Activated naive CD8-positive, alpha-beta T cell treated with anti-CD3 and anti-CD28 coated beads, Interleukin-2, amount 10 ng/mL, durations not matched to agents 7 days and 5 days (primary cell): ENCODE measurements around the gene SRGAP2. TPM values are rescaled to one million over a fixed set of nuclear protein-coding genes. Genes with fewer than 3 reads are reported as not detected.
"Not testable (repeated sequence)": the region's sequence is repeated elsewhere in the genome, so short reads cannot be mapped to it uniquely, and the experiment has no call there.

Source experiments
- ATAC-seq: fragments of 150-1000 bp; cut with Tn5 transposase; one replicate; pipeline ENCODE4 v1.10.0; 2021; ENCODE audit warnings: low read depth, moderate library complexity
- POLR2A ChIA-PET: fragments of 350-600 bp; sonication (Branson Sonifier 250); formaldehyde crosslinking; loops from one replicate; lab custom pipeline; 2021; ENCODE audit warnings: antibody characterized with exemption; lab: Charles Lee
- DNase-seq: peaks from one replicate; pipeline ENCODE4 v3.0.0; 2021
- H3K27ac Mint-ChIP-seq: one replicate; pipeline ENCODE4 v1.8.0; 2022; ENCODE audit warnings: mild to moderate bottlenecking, mixed read lengths
- H3K27me3 Mint-ChIP-seq: one replicate; pipeline ENCODE4 v1.8.0; 2022; ENCODE audit warnings: mild to moderate bottlenecking, moderate library complexity, mixed read lengths
- H3K36me3 Mint-ChIP-seq: one replicate; pipeline ENCODE4 v1.8.0; 2021; ENCODE audit warnings: mild to moderate bottlenecking, mixed read lengths
- H3K4me1 Mint-ChIP-seq: one replicate; pipeline ENCODE4 v1.8.0; 2021; ENCODE audit warnings: mixed read lengths
- H3K4me3 Mint-ChIP-seq: one replicate; pipeline ENCODE4 v1.8.0; 2022; ENCODE audit warnings: mild to moderate bottlenecking, moderate library complexity, mixed read lengths
- H3K9me3 Mint-ChIP-seq: one replicate; pipeline ENCODE4 v1.8.0; 2021; ENCODE audit warnings: mixed read lengths
- total RNA-seq, 2 experiments: library from RNA; stranded (reverse); gene quantifications; one replicate each; pipeline ENCODE4 v1.2.3, GENCODE V29; 2021

SRGAP2 gene
- total RNA-seq, 2 experiments from 2014 or later: 79.7 to 83.8 TPM

- ATAC-seq, H3K36me3 Mint-ChIP-seq, DNase-seq, H3K27ac Mint-ChIP-seq, H3K4me3 Mint-ChIP-seq, H3K4me1 Mint-ChIP-seq, H3K27me3 Mint-ChIP-seq, POLR2A ChIA-PET, H3K9me3 Mint-ChIP-seq: not testable (repeated sequence)
Measured at GRCh38 chr1:206185778-206186177, 17.6 kb upstream of the SRGAP2 start.

DNA sequence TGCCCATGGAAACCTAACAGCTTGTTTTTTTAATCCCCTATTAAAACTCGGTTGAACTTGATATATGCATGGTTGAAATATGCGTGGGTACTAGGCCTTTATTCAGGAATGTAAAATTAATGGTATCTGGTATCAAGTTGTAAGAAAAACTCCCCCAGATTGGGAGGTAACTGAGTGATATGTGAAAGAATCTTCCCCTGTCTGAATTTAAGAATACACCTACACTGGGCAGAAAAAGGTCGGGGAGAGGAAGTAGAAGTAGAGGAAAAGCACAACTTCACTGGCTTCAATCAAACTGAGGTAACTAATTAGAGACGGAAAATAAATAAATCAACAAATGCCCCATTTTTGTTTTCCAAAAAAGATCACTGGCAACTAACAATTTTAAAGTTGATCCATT, 16.5 kb upstream of the SRGAP2 start:
- H3K4me3 Mint-ChIP-seq, H3K27ac Mint-ChIP-seq, H3K4me1 Mint-ChIP-seq, H3K36me3 Mint-ChIP-seq, H3K27me3 Mint-ChIP-seq, POLR2A ChIA-PET, H3K9me3 Mint-ChIP-seq, DNase-seq, ATAC-seq: not testable (repeated sequence)

DNA sequence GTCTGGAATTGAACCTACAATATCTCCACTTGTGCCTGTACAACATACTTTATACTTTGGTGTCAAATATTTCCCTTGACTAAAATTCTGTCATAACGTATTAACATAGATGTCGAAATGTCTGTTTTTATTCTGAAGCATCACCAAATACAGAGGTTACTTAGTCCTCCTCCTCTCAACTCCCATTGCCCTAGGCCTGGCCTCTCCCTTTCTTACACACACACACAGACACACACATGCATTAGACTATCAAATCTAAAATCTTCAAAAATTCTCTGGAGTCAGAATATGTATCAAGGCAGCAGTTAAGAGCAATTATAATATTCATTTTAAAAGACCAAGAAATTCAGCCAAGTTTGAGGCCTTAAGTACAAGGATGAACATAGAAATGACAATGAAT, 8.2 kb upstream of the SRGAP2 start:
- H3K4me1 Mint-ChIP-seq, H3K27ac Mint-ChIP-seq, H3K27me3 Mint-ChIP-seq, DNase-seq, H3K36me3 Mint-ChIP-seq, H3K4me3 Mint-ChIP-seq, POLR2A ChIA-PET, ATAC-seq, H3K9me3 Mint-ChIP-seq: not testable (repeated sequence)

GRCh38 chr1:206196748-206197424, 6.5 kb upstream of the SRGAP2 start:
- H3K36me3 Mint-ChIP-seq, POLR2A ChIA-PET, H3K27ac Mint-ChIP-seq, H3K4me1 Mint-ChIP-seq, H3K9me3 Mint-ChIP-seq, H3K27me3 Mint-ChIP-seq, H3K4me3 Mint-ChIP-seq, ATAC-seq, DNase-seq: not testable (repeated sequence)

GRCh38 chr1:206202789-206203363, 465 bp upstream of the SRGAP2 start, which contains the start of gene FAM72A:
Gene FAM72A (minus strand): TSS chr1:206202839. CDS start chr1:206202025, 814 bp downstream.
- H3K27me3 Mint-ChIP-seq, H3K9me3 Mint-ChIP-seq, POLR2A ChIA-PET, H3K4me1 Mint-ChIP-seq, H3K36me3 Mint-ChIP-seq: not testable (repeated sequence)
- peak; percentile 88 for DNase-seq
- Mint-ChIP-seq H3K27ac (peak within 1 kb of the TSS; percentile 82), H3K4me3 (peak within 1 kb of the TSS; percentile 87)
- ATAC-seq: peak; percentile 92

DNA sequence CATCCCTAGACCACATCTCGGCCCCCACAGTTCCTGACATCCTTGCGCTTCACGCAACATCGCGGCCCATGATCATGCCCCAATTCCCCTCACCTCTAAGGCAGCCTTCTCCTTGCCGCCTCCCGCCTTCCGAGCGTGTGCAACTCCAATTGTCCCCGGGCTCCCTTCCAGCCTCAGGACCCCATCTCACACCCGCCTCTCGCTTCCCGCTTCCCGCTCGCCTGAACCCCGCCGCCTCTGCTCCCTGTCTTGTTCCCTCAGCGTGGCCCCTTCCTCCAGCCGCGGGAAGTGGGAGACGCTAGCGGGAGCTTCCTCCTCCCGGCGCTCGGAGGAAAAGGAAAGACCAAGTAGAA, 794 bp downstream of the SRGAP2 start:
- DNase-seq: peak; percentile 29
- not testable (repeated sequence) for ATAC-seq, H3K4me1 Mint-ChIP-seq

DNA sequence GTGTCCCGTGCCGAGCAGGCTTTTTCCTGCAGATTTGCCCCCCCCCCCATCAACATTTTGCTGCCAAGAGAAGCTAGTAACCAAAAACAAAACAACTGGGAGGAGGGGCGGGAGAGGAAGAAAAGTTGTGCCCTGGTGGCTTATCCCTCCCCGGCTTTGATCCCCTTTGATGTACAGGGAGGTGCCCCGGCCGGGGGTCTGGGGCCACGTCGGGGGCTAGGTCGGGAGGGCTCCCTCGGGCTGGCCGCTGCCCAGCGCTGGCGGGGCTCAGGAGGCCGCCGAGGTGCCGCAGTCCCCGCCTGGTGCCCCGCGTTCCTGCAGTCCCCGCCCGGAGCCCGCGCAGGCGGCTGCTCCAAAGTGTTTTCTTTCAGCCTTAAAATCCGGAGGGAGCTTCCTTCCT, 1.5 kb downstream of the SRGAP2 start:
- H3K4me1 Mint-ChIP-seq, ATAC-seq, H3K27me3 Mint-ChIP-seq, H3K9me3 Mint-ChIP-seq, H3K36me3 Mint-ChIP-seq, POLR2A ChIA-PET: not testable (repeated sequence)
- peak overlapping the region; percentile 93 for H3K4me3 Mint-ChIP-seq
- H3K27ac Mint-ChIP-seq: peak overlapping the region; percentile 84
- DNase-seq: peak; percentile 45

More for the DNA sequence above, 794 bp downstream of the SRGAP2 start:
- H3K27ac Mint-ChIP-seq, H3K36me3 Mint-ChIP-seq, POLR2A ChIA-PET, H3K9me3 Mint-ChIP-seq, H3K27me3 Mint-ChIP-seq: not testable (repeated sequence)
- peak overlapping the region; percentile 73 for H3K4me3 Mint-ChIP-seq

- DNase-seq: peak; percentile 41
- ATAC-seq, H3K36me3 Mint-ChIP-seq, H3K4me1 Mint-ChIP-seq, H3K27ac Mint-ChIP-seq, H3K9me3 Mint-ChIP-seq, H3K4me3 Mint-ChIP-seq, POLR2A ChIA-PET, H3K27me3 Mint-ChIP-seq: not testable (repeated sequence)
Measured at GRCh38 chr1:206205569-206205968, 2.2 kb downstream of the SRGAP2 start.

- DNase-seq, H3K9me3 Mint-ChIP-seq, H3K27me3 Mint-ChIP-seq, H3K4me1 Mint-ChIP-seq, H3K36me3 Mint-ChIP-seq, ATAC-seq, H3K4me3 Mint-ChIP-seq, POLR2A ChIA-PET, H3K27ac Mint-ChIP-seq: not testable (repeated sequence)
Measured at GRCh38 chr1:206210802-206211201, 7.5 kb downstream of the SRGAP2 start.

DNA sequence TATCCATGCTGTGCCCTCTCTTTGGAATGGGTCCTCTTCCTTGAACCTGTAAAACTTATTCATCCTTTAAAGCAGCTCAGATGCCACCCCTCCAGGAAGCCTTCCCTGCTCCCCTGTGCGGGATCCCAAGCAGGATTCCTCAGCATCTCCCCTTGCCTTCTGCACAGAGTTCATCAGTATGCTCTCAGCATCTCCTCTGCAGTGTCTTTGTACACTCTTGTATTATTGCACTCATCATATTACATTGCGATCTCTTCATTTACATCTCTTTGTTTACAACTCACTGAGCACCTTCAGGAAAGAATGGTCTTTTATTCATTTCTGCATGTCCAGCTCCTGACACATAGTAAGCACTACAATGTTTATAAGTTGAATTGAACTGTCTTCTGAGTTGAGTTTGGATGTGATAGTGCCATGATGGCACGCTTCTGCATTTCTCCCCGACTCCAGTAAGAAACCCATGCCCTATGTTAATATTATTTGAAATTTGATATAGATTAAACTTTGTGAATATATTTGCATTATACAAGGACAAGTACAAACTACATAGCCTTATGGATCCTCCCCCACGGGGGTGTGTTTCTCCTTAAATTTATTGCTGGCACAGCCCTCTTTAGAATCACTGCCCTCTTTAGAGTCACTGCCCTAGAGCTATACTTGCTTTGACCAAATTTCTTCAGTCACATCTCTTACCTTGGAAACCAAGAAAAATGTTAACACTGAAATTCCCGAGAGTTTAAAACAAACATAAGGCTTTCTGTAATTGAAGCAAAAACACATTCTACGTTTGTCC, 12.5 kb downstream of the SRGAP2 start:
- H3K9me3 Mint-ChIP-seq, POLR2A ChIA-PET, H3K36me3 Mint-ChIP-seq, H3K27me3 Mint-ChIP-seq, H3K27ac Mint-ChIP-seq, H3K4me1 Mint-ChIP-seq, ATAC-seq, H3K4me3 Mint-ChIP-seq, DNase-seq: not testable (repeated sequence)

DNA sequence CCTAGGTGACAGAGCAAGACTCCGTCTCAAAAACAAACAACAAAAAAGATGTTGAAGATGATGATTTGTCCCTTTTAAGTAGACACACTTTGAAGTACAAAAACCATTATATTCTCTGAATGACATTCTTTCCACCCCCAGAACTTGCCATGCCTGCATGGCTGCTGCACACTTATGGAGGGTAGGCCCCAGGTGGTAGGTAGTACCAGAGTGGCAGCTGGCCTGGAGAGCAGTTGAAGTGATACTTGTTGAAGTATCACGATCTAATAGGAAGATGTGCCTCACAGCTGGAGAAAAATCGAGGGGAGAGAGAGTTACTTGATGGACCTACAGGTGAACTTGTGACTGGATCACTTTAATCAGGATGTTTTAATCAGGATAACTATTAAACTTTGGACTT, 14.9 kb downstream of the SRGAP2 start:
- H3K27ac Mint-ChIP-seq, H3K27me3 Mint-ChIP-seq, H3K4me1 Mint-ChIP-seq, POLR2A ChIA-PET, H3K36me3 Mint-ChIP-seq, H3K9me3 Mint-ChIP-seq, H3K4me3 Mint-ChIP-seq, DNase-seq, ATAC-seq: not testable (repeated sequence)

DNA sequence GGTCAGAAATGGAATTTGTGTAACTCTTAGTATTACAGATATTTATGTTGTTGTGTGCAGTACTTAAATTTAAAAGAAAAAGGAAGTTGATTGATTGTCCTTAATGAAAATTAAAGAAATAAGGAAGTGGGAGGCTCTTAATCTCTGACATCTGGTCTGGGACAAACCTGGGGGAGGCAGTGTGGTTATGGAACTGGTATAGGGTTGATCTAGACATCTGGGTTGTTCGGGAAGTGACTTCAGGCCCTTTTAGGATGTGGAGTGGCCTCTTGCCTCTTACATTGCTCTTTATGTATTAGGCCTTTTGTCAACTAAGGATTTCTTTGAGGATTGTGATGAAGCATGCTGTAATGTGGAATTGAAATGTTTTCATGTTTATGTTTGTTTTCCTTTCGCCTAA, 15.4 kb downstream of the SRGAP2 start:
- H3K9me3 Mint-ChIP-seq, POLR2A ChIA-PET: not testable (repeated sequence)

DNA sequence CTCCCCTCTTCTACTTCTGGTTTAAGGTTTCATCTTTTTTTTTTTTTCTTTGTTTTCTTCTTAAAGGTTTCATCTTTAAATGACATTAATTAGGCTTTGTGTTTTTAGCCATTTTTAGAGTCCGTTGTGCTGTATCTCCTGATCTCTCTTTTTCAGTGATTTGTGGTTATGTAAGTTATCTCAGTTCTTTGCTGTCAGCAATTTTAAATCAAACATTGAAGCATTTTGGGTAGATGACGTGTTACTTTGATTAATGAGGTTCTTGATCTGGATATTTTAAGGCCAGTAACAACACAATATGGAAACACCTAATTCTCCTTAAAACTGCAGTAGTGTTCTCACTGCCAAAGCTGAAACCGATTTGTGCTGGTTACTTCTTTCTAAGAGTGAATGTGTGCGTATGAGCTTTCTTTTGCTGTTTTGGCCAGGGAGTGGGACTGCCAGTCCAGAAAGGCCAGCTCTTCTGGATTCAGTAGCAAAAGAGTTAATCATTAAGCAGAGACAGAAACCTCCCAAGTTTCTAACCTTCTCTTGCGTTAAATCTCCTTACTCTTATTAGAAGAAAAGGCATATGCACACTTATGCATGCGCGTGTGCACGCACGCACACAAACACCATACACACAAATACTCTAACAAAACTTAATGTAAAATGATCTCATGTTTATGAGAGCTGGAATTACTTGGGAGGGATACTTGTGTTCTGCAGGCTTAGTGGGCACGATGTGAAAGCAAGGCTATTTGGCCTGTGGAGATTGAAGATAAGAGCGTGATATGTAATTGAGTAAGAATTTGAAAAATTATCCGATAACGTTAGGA, 16.4 kb downstream of the SRGAP2 start:
- ATAC-seq, POLR2A ChIA-PET: not testable (repeated sequence)

More for the DNA sequence above, 15.4 kb downstream of the SRGAP2 start:
- not testable (repeated sequence) for H3K36me3 Mint-ChIP-seq, H3K4me3 Mint-ChIP-seq, H3K27ac Mint-ChIP-seq, DNase-seq, ATAC-seq, H3K27me3 Mint-ChIP-seq, H3K4me1 Mint-ChIP-seq

More for the DNA sequence above, 16.4 kb downstream of the SRGAP2 start:
- not testable (repeated sequence) for H3K27ac Mint-ChIP-seq, DNase-seq, H3K27me3 Mint-ChIP-seq, H3K36me3 Mint-ChIP-seq, H3K4me1 Mint-ChIP-seq, H3K4me3 Mint-ChIP-seq, H3K9me3 Mint-ChIP-seq
